ENCODE measurements around the gene OGFOD3. TPM values are rescaled to one million over a fixed set of nuclear protein-coding genes. Genes with fewer than 3 reads are reported as not detected.

Gene OGFOD3
- polyA plus RNA-seq, 2 of the 4 experiments (the other 2 are of a cell fraction) = 15.2 to 19.8 TPM

DNA sequence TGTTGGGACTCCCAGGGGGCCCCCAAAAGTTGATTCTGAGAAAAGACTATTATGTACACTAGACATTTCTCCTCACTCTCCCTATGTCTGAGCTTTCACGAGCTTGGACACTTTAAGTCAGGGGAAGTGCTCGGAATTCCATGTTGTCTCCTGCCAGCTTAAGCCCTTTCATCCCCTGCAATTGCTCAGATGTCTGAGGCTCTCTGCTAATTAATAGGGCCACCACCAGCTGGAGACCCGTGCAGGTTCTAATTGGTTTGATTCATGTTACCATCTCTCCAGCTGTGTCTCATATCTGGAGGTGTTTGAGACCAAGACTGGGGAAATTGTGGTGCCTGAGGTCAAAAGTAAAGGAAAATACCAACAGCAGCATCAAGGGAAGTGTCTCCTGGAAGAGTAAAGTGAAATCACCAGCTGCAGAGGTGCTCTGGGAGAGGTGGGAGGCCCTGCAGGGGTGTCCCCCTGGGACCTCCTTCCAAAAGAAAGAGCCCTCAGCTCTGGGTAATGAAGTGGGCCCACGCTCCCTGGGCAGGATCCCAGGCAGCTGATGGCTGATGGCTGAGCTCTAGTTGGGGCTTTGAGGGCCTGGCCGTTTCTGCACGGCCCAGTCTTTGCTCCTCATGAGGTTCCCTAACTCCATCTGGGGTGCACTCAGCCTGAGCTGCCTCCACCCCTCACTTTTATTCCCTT, 52.6 kb downstream of the OGFOD3 start:
- DNase-seq (ENCODE audit: low read depth in 1 of 2, low spot score in 1 of 2) = no peak
- Histone ChIP-seq H3K4me3 (no peak overlapping the region), H3K4me2 (no peak overlapping the region), H3K9me3 (no peaks in the 10 kb centered on the region), H3K4me1 (peaks cover 2% of the 10 kb centered on the region; the same call in 1 of the 3 replicates), H3K27ac (no peak overlapping the region)
- 59% methylated on average over 6 of the region's 6 CpGs for WGBS (ENCODE audit: missing lambda C conversion rate)
- no peak for FAIRE-seq
- ATAC-seq = no peak
- ChIA-PET POLR2A (no interaction called here), CTCF (interaction anchor here (1.1 to 2.7 kb wide), 7 partner anchors 9 to 211 kb away, joined by 3 to 19 read pairs (median 5); no protein-coding TSS in a partner anchor)
- TF ChIP-seq ZC3H11A (IDR thresholded peaks at IDR 0.05) (no peak), HOXB13 (CRISPR knock-in tag; IDR thresholded peaks at IDR 0.05; ENCODE audit: low read depth) (no peak), FOSB (CRISPR knock-in tag; IDR thresholded peaks at IDR 0.05) (no peak), CBX8 (IDR thresholded peaks at IDR 0.05) (no peak), ZNF302 (CRISPR knock-in tag; IDR thresholded peaks at IDR 0.05) (no peak), NFE2L2 (conservative IDR thresholded peaks at IDR 0.05; ENCODE audit: low read length) (no peak), POLR2A (IDR thresholded peaks at IDR 0.05; ENCODE audit: low read length) (no peak), RFX5 (IDR thresholded peaks at IDR 0.05) (no peak), TFCP2L1 (CRISPR knock-in tag; IDR thresholded peaks at IDR 0.05) (no peak)
- TF ChIP-seq, protein P1, sequence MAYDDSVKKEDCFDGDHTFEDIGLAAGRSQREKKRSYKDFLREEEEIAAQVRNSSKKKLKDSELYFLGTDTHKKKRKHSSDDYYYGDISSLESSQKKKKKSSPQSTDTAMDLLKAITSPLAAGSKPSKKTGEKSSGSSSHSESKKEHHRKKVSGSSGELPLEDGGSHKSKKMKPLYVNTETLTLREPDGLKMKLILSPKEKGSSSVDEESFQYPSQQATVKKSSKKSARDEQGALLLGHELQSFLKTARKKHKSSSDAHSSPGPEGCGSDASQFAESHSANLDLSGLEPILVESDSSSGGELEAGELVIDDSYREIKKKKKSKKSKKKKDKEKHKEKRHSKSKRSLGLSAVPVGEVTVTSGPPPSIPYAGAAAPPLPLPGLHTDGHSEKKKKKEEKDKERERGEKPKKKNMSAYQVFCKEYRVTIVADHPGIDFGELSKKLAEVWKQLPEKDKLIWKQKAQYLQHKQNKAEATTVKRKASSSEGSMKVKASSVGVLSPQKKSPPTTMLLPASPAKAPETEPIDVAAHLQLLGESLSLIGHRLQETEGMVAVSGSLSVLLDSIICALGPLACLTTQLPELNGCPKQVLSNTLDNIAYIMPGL (CRISPR knock-in tag; IDR thresholded peaks at IDR 0.05; ENCODE audit: borderline replicate concordance) = no peak

DNA sequence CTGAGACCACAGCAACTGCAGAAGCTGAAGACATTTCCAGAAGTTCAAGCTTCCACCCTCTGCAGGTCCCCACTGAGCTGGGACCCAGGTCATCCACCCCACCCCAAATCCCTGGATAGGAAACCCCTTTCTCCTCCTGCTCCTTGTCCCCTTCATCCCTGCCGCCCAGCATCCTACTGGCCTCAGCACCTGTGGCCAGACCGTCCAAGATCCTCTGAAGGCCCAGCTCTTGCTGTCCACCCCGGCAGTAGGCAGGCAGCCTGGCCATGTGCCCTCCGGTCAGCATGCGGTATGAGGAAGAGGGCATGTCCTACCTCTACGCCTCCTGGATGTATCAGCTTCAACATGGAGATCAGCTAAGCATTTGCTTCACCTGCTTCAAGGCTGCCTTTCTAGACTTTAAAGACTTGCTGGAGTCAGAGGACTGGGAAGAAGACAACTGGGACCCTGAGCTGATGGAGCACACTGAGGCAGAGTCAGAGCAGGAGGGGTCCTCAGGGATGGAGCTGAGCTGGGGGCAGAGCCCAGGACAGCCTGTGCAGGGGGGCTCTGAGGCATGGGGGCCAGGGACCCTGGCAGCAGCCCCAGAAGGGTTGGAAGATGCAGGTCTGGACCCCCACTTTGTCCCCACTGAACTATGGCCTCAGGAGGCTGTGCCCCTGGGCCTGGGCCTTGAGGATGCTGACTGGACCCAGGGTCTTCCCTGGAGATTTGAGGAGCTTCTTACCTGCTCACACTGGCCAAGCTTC, 56.3 kb downstream of the OGFOD3 start:
- ChIA-PET POLR2A (no interaction called here), CTCF (interaction anchor here (1.1 to 3.8 kb wide), 8 partner anchors 9 to 193 kb away, joined by 3 to 30 read pairs (median 5); no protein-coding TSS in a partner anchor)
- H3K4me2 ChIP-seq = no peak overlapping the region
- no peak overlapping the region for H3K4me3 ChIP-seq
- no peaks in the 10 kb centered on the region for H3K9me3 ChIP-seq
- ATAC-seq (peak in 1 of 2 experiments; percentile 22; a peak in 3 of 6 replicates), FAIRE-seq (no peak), DNase-seq (ENCODE audit: low read depth in 1 of 2, low spot score in 1 of 2) (no peak)
- no peak overlapping the region for H3K27ac ChIP-seq
- H3K4me1 ChIP-seq = peaks cover 7% of the 10 kb centered on the region
- TF ChIP-seq, protein P2, sequence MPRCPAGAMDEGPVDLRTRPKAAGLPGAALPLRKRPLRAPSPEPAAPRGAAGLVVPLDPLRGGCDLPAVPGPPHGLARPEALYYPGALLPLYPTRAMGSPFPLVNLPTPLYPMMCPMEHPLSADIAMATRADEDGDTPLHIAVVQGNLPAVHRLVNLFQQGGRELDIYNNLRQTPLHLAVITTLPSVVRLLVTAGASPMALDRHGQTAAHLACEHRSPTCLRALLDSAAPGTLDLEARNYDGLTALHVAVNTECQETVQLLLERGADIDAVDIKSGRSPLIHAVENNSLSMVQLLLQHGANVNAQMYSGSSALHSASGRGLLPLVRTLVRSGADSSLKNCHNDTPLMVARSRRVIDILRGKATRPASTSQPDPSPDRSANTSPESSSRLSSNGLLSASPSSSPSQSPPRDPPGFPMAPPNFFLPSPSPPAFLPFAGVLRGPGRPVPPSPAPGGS (IDR thresholded peaks at IDR 0.05) = no peak
- TF ChIP-seq CEBPB (IDR thresholded peaks at IDR 0.05) (no peak), HES2 (IDR thresholded peaks at IDR 0.05) (no peak), ZNF302 (CRISPR knock-in tag; IDR thresholded peaks at IDR 0.05) (no peak), HOXB13 (CRISPR knock-in tag; IDR thresholded peaks at IDR 0.05; ENCODE audit: low read depth) (no peak), SREBF2 (IDR thresholded peaks at IDR 0.05) (no peak), ZC3H11A (IDR thresholded peaks at IDR 0.05) (no peak), CBX2 (IDR thresholded peaks at IDR 0.05; ENCODE audit: borderline replicate concordance, low read depth) (no peak), RFX5 (IDR thresholded peaks at IDR 0.05) (no peak), KDM1A (IDR thresholded peaks at IDR 0.05; ENCODE audit: low read depth) (no peak), TP53 (CRISPR knock-in tag; IDR thresholded peaks at IDR 0.05) (no peak), RNF2 (IDR thresholded peaks at IDR 0.05; ENCODE audit: borderline replicate concordance, low read depth) (no peak), RARB (CRISPR knock-in tag; IDR thresholded peaks at IDR 0.05) (no peak), FOXS1 (CRISPR knock-in tag; IDR thresholded peaks at IDR 0.05) (no peak), JUN (IDR thresholded peaks at IDR 0.05) (no peak), CHD2 (IDR thresholded peaks at IDR 0.05; ENCODE audit: low read length, partially characterized antibody) (no peak), CHD4 (IDR thresholded peaks at IDR 0.05; ENCODE audit: borderline replicate concordance) (no peak), KDM5A (IDR thresholded peaks at IDR 0.05) (no peak)
- 83% methylated on average over 6 of the region's 6 CpGs for WGBS (ENCODE audit: missing lambda C conversion rate)
